Adrenal gland (tissue), 5 donors: ENCODE data around the gene ARHGAP22.

Experiments used
- POLR2A ChIP-seq, 2 donors: fragments of 450-650 bp; IDR thresholded peaks; one replicate each; pipeline ENCODE4 v1.6.1; 2017; ENCODE audit warnings: antibody characterized with exemption in 2 of 2, mild to moderate bottlenecking in 2 of 2, moderate library complexity in 1 of 2
- TF ChIP-seq, protein P1 (sequence below), 6 experiments: fragments of 450-650 bp in 4 of 6; fragments of 200-600 bp in 2 of 6; sonication (generic) in 1 of 6; IDR thresholded peaks; 1 replicate in 5 of 6; 2 replicates in 1 of 6; pipeline versions ENCODE4 v1.5.1 to v1.8.0; 2016 to 2021; ENCODE audit warnings: antibody characterized with exemption in 6 of 6, mild to moderate bottlenecking in 2 of 6, moderate library complexity in 1 of 6
- donor health status: DM: no; HTN: no; CAD: no.

DNA sequence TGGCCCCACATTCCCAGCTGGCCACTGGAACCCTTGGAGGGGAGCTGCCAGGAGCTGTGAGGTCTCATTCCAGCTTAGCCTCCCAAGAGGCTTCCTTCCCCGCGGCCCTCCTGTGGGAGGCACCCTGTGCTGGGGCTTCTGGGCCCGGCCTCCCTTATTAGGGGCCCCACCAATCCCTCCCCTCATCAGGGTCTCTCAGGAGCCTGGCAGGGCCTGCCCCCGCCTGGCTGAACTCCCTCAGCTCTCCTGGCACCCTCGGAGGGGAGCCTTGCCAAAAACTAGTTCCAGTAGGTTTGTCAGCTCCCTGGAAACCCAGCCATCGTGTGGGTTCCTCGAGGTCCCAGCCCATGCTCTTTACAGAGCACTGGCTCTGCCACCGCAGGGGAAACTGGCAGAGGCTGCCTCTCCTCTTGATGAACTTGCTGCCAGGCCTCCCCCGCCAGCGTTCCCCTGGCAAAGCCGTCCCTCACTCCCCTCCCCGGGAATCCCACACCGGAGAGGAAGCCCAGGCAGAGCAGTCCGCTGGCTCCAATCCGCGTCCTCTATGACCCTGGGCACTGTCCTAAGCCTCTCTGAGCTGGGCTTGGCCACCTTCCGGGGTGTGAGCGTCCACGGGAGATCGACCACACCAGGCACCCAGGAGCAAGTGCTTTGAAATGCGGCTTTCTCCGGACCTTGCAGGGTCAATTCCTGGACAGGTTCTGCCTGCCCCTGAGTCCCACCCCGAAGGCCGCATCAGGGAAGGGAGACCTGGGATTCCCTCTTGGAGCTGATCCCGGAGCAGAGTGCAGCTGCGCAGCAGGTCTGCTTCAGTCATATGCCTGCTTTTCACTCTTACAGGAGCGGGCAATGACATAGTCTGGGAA is 139.8 kb downstream of the ARHGAP22 start:
- TF ChIP-seq, protein P1, sequence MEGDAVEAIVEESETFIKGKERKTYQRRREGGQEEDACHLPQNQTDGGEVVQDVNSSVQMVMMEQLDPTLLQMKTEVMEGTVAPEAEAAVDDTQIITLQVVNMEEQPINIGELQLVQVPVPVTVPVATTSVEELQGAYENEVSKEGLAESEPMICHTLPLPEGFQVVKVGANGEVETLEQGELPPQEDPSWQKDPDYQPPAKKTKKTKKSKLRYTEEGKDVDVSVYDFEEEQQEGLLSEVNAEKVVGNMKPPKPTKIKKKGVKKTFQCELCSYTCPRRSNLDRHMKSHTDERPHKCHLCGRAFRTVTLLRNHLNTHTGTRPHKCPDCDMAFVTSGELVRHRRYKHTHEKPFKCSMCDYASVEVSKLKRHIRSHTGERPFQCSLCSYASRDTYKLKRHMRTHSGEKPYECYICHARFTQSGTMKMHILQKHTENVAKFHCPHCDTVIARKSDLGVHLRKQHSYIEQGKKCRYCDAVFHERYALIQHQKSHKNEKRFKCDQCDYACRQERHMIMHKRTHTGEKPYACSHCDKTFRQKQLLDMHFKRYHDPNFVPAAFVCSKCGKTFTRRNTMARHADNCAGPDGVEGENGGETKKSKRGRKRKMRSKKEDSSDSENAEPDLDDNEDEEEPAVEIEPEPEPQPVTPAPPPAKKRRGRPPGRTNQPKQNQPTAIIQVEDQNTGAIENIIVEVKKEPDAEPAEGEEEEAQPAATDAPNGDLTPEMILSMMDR (IDR thresholded peaks at IDR 0.05), result no peak
- no peak for TF ChIP-seq POLR2A (IDR thresholded peaks at IDR 0.05)
